NK-92 (cell line): ENCODE data around the gene WIPF1.

ENCODE experiments used
- DNase-seq: peaks from one replicate; lab custom pipeline; 2025; ENCODE audit not compliant: unreplicated experiment; lab: John Stamatoyannopoulos, UW

WIPF1 gene

DNA sequence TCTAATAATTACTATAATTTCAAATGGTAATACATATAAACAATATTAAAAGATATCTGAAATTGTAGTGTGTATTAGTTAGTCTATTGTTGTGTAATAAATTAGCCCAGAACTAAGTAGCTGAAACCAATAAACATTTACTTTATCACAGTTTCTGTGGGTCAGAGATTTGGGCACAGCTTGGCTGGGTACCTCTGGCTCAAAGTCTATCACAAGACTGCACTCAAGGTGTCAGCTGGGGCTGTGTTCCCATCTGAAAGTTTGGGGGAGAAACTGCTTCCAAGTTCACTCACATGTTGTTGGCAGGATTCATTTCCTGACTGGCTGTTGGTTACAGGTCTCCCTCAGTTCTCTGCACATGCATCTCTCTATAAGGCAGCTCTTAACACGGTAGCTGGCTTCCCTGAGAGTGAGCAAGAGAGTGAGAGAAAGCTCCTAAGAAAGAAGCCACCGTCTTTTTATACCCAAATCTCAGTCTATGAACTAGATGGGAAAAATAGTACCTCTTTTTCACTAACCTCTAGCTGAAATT, 25.6 kb upstream of the WIPF1 start:
- DNase-seq: no peak

- no peak for DNase-seq
Observed at GRCh38 chr2:174621323-174621722, 23.7 kb upstream of the WIPF1 start.

DNA sequence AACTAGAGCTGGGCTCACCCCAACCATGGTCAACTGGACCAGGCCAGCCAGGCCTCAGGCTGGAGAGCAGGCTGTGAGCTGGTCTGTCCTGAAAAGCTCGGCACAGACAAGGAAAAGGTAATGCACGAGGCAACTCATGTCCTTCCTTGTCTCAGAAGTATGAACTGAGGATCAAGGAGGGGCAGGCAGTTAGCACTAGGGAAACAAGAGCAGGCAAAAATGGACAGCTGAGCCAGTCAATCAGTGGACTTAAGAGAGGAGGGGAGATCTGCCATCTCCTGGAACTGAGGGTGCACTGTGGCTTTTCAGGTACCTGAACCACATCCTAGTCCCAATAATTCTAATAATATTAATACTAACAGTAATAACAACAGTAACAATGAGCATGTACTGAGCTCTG, 20.6 kb upstream of the WIPF1 start:
- DNase-seq: no peak

DNA sequence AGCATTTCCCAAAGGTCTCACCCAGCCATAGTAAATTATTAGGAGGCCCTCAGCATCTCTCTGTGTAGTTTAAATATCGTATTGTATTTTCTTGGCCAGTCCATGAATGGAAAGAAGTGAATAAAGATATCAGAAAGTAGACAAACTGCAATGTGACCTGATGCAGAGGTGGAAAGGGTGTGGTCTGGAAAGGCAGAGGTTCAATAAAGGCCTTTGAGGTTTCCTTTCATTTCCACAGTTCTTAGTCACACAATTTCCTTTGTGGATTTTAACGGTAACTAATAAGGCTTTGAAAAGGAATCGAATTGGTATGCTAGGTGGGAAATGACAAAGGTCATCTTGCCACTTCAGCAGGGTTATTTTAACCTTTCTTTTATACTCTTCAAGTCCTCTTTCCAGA, 20.1 kb upstream of the WIPF1 start:
- no peak for DNase-seq

GRCh38 chr2:174617120-174617519, 19.5 kb upstream of the WIPF1 start:
- DNase-seq: no peak

- DNase-seq: no peak
Observed at GRCh38 chr2:174615871-174616436, 18.4 kb upstream of the WIPF1 start.

- DNase-seq: no peak
Observed at GRCh38 chr2:174614261-174614660, 16.7 kb upstream of the WIPF1 start.

DNA sequence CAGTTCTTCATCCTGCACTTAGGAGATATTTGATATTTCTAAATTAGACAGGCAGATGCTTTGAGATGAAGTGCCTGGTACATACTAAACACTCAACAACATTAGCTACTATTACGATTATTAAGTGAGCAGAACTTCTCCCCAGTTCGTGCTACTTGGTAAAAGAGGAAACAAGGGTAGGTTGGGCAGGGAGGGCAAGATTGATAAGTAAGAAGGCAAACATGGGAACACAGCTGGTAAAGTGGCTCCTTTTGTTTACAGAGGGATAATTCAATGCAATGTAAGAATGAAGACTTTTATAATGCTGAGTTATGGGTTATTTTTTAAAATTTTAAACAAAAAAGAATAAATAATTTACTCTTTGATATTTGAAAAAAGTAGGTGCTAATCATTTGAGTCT, 15.9 kb upstream of the WIPF1 start:
- DNase-seq: no peak

- no peak for DNase-seq
Observed at GRCh38 chr2:174612970-174613369, 15.4 kb upstream of the WIPF1 start.

- DNase-seq: no peak
Observed at GRCh38 chr2:174611854-174612253, 14.2 kb upstream of the WIPF1 start.

DNA sequence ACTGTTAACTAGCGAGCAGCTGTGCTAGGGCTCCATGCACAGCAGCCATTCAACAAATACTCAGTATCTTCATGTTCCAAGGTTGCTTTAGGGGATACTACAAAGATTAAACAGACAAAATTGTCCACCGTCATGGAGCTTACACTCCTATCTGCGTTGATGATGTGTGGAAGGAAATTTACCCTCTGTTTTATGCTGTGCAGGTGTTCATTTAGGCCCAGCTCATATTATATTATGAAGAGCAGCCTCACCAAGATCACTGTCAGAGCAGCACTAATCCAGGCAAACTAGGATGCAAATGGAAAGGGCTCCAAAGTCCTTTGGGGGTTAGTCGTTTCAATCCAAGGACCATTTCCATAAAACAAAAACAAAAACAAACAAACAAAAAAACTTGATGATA, 13.4 kb upstream of the WIPF1 start:
- no peak for DNase-seq

DNA sequence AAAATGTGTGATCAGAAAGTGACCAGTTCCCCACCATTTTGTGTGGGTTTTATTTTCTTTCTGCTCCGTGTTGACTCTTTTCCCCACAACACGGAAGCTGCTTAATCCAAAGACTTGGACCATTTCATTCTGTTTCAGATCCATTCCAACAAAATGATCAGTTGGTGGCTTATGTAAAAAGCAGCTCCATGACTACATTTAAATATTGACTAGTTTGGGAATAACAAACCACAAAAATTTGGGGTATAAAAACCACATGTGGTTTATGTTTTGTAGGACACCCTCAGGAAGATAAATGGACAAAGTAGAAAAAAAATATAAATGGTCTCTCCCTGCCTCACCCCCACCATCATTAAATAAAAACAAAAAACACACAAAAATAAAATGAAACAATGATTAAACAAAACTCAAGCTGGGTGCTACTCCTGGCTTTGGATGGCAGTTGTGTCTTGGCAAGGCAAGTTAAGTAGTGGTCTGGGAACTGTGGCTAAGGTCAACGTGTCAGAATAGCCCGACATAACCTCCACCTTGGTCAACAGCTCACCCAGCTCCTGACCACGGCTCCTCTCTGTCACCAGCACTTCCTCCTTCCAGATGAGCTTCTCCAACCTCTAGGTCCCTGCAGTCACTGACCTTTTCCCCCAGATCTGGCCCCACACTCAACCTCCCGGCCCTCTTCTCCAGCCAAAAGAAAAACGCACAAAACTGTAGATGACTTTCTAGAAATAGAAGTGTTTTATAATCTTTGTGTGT, 12.8 kb upstream of the WIPF1 start:
- no peak for DNase-seq

- no peak for DNase-seq
Observed at GRCh38 chr2:174609261-174609660, 11.7 kb upstream of the WIPF1 start.

GRCh38 chr2:174608866-174609214, 11.2 kb upstream of the WIPF1 start:
- no peak for DNase-seq

DNA sequence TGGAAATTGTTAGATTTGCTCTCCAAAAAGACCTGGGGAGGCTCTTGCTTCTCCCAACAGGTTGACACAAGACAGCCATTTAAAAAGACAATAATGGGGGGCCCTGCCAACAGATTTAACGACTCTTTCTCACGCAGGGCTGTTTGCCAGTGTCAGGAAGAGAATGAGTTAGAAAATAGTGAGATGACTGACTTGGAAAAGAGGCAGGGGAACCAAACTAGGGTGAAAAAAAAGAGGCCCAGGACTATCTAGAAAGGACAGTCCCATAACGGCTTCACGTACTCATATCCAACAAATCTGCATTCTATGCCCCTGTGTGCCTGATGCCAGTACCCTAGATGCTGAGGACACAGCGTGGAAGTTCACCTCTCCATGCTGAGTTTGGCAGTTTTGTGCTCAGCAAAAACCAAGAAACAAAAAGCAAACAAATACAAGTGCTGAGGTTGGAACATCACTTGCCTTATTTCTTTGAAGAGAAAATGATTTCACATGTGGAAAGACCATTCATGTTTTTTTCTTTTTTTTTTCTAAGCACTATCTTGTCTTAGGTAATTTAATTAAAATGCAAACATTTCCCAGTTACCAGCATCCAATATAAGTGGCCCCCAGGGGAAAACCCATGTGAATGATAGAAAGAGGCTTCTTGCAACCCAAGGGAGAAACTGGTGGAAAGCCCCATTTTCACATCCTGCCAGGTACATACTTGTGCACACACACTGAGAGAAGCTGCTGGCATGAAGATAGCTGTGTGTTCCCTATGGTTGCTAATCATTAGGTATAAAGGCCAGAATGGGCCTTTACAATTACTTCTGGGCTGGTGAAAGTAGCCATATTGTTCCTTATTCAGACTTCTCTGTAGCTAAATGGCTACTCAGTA, 10.6 kb upstream of the WIPF1 start:
- no peak for DNase-seq

- no peak for DNase-seq
Observed at GRCh38 chr2:174607584-174607983, 10.0 kb upstream of the WIPF1 start.

DNA sequence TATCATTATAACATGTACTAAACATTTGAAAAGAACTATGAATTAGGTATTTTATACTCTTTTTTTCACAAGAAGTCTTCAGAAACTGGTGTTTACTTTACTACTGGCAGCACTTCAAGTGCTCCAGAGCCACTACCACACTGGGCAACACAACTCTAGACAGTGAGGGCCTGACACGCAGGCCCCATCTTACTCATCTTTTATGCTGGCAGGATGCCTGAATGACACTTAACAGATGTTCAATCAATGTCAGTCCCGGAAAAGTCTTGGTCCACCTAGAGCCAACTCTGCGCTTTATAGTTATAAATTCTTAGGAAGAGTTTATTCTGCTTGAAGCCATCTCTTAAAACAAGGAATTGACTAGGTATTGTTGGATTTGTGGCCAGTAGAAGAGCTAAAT, 8.7 kb upstream of the WIPF1 start:
- DNase-seq: no peak

- DNase-seq: no peak
Observed at GRCh38 chr2:174605687-174606086, 8.1 kb upstream of the WIPF1 start.

DNA sequence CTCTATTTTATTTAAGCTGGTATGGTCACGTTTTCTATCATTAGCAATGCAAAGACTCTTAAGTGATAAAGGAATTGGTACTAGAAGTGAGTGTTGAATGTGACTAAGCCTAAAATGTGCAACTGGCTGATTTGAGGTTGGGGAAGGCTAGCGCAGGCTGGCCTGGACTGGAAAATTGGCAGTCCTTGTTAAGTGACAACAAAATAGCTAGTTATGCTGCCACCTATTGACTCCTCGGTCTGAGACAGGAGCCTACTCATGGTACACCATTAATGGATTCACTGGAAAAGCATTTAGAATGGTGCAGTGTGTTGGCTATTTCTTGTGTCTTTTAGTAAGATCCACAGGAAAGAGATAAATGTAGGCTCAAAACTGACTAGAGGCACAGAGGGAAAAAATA, 5.7 kb upstream of the WIPF1 start:
- DNase-seq: no peak

DNA sequence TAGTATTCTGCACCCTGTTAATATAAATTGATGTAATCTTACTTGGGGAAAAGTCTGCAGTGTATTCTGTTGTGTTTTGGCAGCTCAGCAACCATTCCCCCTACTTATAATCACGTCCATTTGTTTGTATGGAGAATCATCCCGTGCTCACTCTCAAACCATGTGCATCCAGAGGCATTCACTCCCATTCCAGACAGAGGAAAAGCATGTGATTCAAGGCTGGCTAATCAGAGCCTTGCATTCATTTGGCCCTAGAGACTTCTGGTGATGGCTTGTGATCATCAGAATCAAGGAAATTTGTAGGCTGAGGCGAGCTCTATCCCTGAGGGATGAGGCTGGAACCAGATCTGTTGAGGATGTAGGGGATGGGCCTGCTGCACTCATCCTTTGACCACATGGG, 5.1 kb upstream of the WIPF1 start:
- no peak for DNase-seq

- no peak for DNase-seq
Observed at GRCh38 chr2:174600349-174600748, 2.7 kb upstream of the WIPF1 start.
